EL (cell line): ENCODE measurements around the gene FAM13C.
A peak's percentile ranks its signal among the peaks of the same experiment; 100 is the strongest.
"Not testable (repeated sequence)": the region's sequence is repeated elsewhere in the genome, so short reads cannot be mapped to it uniquely, and the experiment has no call there.

Experiments used
- DNase-seq: peaks from one replicate; pipeline ENCODE4 v3.0.0-alpha.2; 2016

The FAM13C gene

DNA sequence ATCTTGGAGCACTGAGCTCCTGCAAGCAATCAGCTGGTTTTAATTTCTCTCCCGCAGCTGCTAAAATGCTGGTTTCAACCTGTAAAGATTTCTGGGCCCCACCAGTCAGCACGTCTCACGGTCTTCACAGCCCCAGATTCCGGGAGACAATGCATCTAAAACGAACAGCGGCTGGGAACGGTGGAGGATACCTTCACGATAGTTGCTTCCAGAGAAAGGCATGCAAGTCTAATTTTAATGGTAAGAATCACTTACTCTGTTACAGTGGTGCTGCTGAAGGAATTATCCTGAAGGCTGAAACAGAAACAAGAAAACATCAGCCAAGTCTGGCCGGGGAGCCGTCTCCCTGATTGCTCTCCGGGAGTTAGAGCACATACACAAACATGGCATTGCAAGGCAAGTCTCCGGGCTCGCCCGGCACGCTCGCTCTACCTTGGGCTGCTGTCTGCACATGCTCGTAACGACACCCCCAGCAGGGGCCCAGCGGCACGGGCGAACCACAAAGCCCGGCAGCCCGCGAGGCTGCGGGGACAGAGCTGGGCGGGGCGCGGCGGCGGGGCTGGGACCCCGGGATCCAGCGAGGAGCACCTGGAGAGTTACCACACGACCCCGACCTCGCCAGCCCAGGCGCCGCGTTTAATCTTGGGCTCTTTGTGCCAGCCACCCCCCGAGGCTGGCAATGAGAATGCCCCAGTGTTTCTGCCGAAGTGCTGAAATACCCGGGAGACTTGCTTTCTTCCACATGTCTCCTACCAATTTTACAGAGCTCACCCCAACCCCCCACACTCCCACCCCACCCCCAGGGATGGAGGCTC lies at the start of gene FAM13C:
TSS of gene FAM13C (minus strand) at position 406 of the 815 bp plus-strand sequence. CDS start at position 317, 89 bp downstream.
- DNase-seq = peak; percentile 47

DNA sequence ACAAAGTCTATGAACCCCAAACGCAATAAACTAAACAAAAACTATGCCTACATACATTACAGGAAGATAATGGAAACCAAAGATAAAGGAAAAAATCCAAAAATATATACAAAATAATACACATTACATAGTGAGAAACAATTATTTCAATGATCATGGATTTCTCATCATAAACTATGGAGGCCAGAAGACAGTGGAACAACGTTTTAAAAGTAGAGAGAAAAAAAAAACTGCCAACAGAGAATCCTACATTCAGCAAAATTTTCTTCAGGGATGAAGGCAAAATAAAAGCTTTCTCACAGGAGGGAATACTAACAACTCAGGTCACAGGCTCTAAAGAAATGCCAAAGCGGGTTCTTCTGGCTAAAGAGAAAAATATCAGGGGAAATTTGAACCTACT lies 42.9 kb upstream of the FAM13C start:
- no peak for DNase-seq

DNA sequence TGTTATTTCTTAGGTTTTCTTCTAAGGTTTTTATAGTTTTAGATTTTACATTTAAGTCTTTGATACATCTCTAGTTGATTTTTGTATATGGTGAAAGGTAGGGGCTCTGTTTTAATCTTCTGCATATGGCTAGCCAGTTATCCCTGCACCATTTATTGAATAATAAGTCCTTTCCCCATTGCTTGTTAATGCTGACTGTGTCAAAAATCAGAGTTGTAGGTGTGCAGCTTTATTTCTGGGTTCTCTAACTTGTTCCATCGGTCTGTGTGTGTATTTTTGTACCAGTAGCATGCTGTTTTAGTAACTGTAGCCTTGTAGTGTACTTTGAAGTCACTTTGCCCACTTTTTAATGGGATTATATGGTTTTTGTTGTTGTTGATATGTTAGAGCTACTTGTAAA lies 37.9 kb upstream of the FAM13C start:
- no peak for DNase-seq

DNA sequence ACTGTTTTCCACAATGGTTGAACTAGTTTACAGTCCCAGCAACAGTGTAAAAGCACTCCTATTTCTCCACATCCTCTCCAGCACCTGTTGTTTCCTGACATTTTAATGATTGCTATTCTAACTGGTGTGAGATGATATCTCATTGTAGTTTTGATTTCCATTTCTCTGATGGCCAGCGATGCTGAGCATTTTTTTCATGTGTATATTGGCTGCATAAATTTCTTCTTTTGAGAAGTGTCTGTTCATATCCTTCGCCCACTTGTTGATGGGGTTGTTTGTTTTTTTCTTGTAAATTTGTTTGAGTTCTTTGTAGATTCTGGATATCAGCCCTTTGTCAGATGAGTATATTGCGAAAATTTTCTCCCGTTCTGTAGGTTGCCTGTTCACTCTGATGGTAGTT lies 37.0 kb upstream of the FAM13C start:
- not testable (repeated sequence) for DNase-seq

DNA sequence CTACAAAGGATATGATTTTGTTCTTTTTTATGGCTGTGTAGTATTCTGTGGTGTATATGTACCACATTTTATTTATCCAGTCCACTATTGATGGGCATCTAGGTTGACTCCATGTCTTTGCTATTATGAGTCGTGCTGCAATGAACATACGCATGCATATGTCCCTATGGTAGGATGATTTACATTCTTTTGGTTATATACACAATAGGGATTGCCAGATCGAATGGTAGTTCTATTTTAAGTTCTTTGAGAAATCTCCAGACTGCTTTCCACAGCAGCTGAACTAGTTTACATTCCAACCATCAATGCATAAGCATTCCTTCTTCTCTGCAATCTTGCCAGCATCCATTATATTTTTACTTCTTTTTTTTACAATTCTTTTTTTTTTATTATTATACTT lies 35.6 kb upstream of the FAM13C start:
- no peak for DNase-seq

DNA sequence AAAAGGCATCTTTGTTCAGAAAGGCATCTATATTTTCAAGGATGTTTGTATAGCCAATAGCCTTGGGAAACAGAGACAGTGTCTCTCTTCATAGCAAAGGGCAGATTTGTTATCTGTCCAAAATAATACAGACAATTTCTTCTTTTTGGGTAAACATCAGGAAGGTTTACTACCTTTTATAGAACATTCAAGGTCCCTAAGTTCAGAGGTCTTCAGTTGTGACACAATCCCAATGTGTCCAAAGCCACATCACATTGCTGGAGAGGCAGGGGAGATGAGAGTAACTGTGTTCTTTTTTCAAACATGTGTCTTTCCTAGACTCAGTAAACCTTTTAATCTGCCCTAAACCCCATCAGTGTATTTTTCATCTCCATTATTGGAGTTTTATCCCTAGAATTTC lies 33.6 kb upstream of the FAM13C start:
- no peak for DNase-seq

DNA sequence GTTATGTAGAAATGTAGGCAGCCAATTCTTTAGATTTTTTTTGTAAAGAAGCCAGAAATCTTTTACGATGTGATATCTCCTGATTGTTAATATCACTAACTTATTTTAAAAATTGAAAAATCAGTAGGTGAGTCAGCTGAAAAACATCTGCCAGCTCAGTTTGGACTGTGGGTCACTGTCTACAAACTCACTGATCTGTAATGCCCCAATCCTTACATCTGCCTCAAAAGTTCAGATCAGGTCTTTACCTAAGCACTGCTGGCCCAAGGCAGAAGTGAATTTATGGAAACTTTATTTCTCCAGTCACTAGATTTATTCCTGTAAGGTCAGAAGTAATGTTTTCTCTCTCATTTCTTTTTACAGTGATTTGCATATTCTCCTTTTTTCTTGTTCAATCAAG lies 31.0 kb upstream of the FAM13C start:
- peak; percentile 10 for DNase-seq

DNA sequence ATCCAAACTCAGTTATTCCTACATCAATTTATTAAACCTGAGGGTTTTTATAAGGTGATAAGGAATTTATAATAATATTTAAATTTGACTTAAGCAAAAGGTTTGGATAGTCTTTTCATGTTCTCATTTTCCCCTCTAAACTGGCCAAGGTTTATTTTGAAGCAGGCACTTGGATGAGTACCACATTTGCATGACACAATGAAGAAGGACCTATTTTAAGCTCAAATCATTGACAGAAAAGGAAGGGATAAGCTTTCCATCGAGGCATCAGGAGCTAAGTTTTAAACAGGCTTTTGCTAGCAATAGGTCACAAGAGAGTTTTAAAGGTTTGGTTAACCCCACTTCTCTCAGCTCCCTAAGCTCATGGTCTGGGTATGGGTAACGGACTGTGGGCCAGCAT lies 28.7 kb upstream of the FAM13C start:
- no peak for DNase-seq

DNA sequence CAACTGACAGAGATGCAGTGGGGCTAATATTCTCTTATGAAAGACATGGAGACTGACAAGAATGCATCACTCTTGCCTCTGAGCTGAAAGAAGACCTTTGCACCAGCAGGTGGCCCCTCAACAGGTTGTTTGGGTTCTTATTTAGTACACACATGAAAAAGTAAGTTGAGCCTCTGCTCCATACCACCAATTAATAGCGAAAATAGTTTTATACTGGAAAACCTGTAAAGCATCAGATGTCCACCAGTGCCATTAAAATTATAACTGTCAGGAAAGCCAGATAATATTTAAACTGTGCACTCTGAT lies 26.3 kb upstream of the FAM13C start:
- DNase-seq = no peak

DNA sequence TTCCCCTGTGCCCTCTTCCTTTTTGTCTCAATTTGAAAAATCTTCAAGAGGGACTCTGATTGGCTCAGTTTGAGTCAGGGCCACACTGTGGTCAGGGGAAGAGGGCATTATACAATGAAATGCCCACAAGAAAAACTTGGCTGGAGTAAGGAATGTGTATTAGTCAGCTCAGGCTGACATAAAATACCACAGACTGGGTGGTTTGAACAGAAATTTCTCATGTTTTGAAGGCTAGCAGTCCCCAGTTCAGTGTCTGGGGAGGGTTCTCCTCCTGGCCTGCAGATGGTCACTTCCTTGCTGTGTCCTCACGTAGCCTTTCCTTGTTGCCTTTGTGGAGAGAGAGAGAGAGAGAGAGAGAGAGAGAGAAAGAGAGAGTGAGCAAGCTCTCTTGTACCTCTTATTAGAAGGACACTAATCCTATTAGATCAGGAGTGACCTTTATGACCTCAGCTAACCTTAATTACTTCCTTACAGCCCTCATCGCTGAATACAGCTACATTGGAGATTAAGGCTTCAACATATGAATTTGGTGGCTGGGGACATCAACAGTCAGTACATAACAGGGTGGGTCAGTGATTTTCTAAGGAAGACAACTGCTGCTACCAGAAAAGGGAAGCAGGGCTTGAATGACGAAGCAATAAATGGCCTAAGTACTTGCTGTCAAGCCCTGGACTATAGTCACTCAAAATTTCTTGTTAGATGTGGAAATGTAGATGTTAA lies 25.8 kb upstream of the FAM13C start:
- DNase-seq = peak; percentile 91

DNA sequence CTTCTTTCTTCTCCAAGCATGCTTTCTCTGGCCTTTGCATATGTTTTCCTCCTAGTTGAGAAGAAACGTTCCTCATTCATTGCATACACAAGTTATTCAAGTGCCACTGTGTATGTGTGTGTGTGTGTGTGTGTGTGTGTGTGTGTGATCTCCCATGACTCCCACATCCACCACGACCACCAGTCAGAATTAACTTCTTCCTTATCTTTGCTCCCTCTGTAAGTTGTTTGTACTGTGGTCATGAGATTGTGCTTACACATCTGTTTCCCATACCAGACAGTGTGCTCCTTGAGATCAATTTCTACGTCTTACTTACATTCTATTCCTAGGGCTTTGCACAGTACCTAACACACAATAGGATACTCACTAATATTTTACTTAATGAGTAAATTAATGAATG lies 22.4 kb upstream of the FAM13C start:
- no peak for DNase-seq

DNA sequence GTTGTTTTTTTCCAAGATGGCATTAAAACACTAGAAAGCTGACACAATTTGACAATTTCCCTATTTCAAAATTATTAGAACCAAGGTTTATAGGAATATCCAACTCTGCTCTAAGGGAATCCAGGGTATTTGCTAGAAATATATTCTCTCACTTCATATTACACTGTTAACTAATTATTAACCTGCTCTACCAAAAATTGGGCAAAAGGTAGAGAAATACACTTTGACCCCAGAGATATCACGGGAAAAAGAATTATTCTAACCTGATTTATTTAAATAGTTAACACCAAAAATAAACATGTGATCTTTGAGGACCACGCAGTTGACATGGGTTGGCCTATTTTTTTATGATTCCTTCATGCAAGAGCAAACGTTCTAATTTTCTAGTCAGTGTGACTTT lies 21.6 kb upstream of the FAM13C start:
- DNase-seq = no peak

DNA sequence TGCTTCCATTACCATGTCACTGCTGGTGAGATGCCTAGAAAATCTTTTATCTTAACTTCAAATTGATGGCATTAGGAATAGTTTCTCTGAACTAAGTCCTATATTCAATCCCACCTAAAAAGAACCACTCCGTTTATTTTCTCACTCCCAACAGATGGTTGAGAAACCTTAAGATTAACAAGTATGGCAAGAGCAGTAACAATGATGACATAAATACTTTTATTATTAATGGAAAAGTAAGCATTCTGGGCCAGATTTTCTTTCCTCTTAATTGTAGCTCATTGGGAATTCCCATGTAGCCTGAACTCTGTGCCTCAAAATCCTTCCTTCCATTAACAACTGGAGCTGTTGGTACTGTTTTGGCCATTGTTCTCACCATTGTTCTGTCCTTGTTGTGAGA lies 21.1 kb upstream of the FAM13C start:
- DNase-seq = no peak

DNA sequence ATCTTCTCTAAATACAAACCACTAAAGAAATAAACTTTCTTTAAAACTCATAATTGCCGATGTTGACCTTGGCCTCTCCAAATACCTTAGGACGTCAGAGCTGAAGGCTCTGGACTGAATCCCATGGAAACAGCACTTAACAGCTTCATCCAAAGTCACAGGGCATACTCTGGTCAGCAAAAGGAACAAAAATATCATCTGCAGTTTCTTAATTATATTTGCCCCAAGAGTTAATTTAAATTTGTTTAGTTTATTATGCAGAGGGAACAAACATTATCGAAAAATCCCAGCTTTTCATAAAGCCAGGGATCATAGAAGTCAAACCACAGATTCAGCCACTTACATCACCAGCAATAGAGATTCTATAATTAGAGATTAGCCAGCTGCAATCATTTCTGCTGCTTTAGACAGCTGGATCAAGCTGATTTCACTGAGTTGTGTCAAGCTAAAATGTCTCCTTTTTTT lies 20.5 kb upstream of the FAM13C start:
- DNase-seq = no peak

DNA sequence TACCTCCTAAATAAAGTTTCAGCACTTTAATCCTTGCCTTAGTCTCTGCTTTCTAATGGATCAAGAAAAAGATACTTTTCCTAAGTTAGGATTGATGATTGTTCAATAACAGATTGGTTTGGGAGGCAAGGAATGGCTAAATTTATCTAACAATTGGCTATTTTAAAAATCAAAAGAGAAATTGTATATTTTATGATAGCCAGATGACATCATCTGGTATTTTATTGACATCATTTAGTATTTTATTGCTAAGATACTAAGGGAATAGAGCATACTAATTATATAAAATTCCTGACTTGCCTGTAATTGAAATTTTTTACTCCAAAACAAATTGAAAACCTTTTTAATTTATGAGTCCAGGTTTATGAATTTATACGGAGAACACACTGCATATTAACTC lies 19.3 kb upstream of the FAM13C start:
- no peak for DNase-seq

DNA sequence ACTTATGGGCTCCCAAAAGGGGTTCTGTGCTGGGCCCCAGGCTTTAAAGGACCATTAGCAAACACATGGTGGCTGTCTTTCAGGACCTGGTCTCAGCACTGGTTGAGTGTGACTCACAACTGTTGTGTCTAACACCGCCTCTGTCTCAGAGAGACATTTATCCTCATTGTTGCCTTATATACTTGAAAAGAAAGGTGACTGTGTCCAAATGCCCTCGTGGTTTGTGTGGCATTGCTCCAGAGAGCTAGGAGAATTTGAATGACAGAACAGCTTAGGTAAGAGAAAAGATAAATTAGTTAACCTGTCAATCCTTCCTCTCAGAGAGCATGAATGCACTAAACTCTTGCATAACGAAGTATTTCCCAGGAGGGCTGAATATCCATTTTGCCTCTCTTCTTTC lies 14.5 kb upstream of the FAM13C start:
- no peak for DNase-seq

DNA sequence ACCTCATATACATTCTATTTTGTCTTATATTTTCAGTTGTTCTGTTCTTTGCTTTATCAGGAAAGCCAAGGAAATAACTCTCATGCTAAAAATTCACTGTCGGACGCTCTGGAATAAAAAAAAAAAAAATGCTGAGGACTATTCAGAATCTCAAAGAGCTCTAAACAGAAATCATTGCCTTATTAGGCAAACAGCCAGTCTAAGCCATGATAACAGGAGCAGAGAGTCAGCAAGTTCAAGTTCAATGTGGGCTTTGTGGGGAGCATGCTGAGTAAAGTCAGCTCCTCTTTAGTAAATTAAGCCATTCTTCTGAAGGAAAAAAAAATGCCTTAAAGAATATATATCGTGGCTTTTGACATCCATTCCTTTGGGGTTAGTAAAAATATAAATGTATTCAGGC lies 13.6 kb upstream of the FAM13C start:
- DNase-seq = no peak

DNA sequence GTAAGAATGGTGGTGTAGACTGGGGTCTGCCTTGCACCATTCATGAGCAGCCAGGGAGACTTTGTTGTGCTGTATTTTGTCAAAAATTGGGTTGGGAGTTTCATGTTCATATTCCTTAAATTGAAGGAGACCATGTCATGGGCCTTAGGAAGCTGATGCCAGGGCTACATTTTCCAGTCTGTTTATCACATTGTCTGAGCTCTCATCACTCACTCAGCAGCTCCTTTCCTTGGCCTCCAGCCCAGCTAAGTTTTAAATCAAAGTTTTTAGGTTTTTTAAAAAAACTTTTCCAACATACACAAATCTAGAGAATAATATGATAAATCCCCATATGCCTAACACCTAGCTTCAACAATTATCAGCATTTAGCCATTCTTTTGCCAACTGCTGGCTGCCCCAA lies 12.6 kb upstream of the FAM13C start:
- no peak for DNase-seq

DNA sequence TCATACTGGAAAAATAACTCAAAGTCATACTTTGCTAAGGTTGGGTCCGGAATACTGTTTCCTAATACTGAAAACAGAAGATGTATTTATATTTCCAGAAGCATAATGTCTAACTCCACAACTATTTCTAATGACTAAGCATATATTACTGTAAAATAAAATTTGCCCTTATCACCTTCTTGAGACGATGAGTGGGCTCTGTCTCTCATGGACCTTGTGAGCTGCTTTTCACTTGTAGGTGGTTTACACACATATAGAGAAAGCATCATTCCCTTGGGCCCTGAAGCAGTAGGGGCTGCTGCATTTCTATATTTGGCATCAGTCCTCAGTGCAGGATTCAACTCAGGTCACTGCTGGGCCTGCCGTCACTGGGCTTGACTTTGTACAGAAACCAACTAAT lies 10.7 kb upstream of the FAM13C start:
- DNase-seq = no peak

DNA sequence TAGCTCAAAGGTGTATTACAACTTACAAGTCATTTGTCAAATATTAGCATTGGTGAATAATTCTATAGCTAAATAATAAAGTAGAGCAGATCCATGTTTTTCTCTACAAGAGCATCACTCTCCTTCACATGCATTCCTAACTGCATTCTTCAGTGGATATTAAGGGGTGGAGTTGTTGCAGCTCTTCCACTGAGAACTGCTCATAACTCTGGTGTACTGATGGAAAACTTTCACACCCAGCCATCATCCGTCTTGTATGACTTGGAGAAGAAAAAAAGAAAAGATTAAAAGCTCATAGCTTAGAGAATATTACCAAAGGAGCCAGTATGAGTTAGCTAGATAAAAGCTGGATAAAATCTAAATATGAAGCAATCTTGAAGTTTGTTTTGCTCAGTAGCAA lies 10.2 kb upstream of the FAM13C start:
- no peak for DNase-seq

DNA sequence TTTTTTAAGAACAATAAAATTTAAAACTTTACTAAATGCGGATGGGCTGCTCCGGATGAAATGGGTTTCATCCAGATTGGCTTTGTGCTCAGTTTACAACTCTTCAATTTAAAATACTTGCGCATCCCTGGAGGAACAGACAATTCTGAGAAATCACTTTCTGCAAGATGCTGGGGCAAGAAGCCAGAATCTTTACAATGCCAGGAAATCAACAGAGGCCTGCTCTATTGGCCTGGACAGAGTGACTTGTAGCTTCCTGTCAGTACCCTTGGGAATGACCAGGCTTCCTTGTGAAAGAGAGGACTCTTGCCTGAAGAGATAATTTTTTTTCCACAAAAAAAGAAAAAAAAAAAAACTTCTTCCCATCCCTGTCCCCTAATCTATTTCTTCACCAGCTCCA lies 3.9 kb upstream of the FAM13C start:
- DNase-seq = no peak

DNA sequence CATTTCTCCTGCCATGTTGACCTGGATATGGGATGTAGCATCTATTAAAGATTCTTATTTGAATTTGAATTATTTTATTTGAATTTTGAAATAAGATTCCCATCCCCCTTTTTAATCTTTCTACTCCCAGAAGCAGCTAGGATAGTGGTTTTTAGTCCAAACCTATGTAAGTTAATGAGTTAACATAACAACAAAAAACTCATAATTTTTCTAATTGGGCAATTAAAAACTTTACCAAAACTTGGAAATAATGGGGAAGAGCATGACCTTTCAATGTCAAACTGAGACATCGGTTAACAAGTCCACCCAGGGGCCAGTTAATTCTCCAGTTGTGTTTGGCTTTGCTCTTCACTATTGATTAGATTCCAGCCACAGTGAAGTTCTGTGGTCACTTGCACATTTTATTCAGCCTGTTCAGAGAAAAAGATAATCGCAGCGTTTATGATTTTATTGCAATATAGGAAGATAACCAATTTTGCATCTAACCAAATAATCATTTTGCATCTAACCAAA lies 1.2 kb upstream of the FAM13C start:
- no peak for DNase-seq

DNA sequence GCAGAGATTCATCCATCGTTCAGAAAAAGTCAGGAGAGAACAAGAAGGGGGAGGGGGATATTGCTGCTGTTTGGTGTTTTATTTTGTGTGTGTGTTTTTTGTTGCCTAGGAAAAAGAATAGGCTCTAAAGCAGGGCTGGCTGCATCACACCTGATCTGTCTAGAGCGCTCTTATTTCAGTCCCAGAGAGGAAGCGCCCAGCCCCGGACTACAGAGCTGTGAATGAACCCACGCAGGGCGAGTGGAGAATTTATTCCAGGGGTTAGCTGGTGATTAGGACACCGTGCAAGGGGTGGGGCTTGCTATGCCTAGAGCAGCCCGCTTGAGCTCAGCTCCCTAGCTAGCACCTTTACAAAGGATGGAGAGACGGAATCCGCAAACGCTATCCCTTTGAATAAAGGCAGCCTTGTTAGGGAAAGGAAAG lies 621 bp upstream of the FAM13C start:
- peak; percentile 20 for DNase-seq

DNA sequence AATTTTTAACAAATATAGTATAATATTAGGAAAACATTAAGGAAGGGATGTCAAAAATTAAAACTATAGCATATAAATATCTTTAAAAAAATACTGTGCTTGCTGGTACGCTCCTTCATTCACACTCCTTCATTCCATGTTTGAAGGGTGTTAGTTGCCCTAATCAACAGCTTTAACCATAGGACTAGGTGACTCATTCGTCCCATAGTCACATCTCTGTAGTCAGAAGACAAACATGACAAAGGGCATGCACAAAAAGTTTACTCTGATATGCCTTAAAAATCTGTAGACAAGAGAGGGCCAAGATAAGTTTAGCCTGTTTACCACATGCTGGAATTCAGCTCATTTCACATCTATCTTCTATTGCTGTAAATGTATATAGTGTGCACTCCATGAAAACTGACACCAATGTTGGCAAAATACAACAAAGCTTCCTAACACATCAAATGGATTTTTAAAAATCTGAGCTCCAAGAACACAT lies 646 bp downstream of the FAM13C start:
- no peak for DNase-seq
